Measurements from ENCODE around the gene ZBTB25.

- TF ChIP-seq, protein P1, sequence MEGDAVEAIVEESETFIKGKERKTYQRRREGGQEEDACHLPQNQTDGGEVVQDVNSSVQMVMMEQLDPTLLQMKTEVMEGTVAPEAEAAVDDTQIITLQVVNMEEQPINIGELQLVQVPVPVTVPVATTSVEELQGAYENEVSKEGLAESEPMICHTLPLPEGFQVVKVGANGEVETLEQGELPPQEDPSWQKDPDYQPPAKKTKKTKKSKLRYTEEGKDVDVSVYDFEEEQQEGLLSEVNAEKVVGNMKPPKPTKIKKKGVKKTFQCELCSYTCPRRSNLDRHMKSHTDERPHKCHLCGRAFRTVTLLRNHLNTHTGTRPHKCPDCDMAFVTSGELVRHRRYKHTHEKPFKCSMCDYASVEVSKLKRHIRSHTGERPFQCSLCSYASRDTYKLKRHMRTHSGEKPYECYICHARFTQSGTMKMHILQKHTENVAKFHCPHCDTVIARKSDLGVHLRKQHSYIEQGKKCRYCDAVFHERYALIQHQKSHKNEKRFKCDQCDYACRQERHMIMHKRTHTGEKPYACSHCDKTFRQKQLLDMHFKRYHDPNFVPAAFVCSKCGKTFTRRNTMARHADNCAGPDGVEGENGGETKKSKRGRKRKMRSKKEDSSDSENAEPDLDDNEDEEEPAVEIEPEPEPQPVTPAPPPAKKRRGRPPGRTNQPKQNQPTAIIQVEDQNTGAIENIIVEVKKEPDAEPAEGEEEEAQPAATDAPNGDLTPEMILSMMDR (IDR thresholded peaks at IDR 0.05; ENCODE audit: insufficient read depth, low read length, poor library complexity, severe bottlenecking) = no peak
- no peak for TF ChIP-seq EZH2phosphoT487 (conservative IDR thresholded peaks at IDR 0.05; ENCODE audit: low read length)
Measured at GRCh38 chr14:64541972-64542835, 38.6 kb upstream of the ZBTB25 start.
